ENCODE data around the gene RCL1.
A peak's percentile ranks its signal among the peaks of the same experiment; 100 is the strongest.

The RCL1 gene

GRCh38 chr9:4784403-4784802, 8.3 kb upstream of the RCL1 start:
- no peak for TF ChIP-seq CTCF (IDR thresholded peaks at IDR 0.05; ENCODE audit: low read length, missing control alignments)
- H3K4me3 ChIP-seq (replicated peaks; ENCODE audit: low read depth, low read length) = no peak overlapping the region
- DNase-seq (ENCODE audit: low read depth) = no peak

GRCh38 chr9:4786599-4786998, 6.1 kb upstream of the RCL1 start:
- no peak overlapping the region for H3K4me3 ChIP-seq (replicated peaks; ENCODE audit: low read depth, low read length)
- TF ChIP-seq CTCF (IDR thresholded peaks at IDR 0.05; ENCODE audit: low read length, missing control alignments) = no peak
- no peak for DNase-seq (ENCODE audit: low read depth)

GRCh38 chr9:4787876-4788275, 4.9 kb upstream of the RCL1 start:
- no peak overlapping the region for H3K4me3 ChIP-seq (replicated peaks; ENCODE audit: low read depth, low read length)
- no peak for DNase-seq (ENCODE audit: low read depth)
- TF ChIP-seq CTCF (IDR thresholded peaks at IDR 0.05; ENCODE audit: low read length, missing control alignments) = no peak

GRCh38 chr9:4788703-4789102, 4.0 kb upstream of the RCL1 start:
- no peak for DNase-seq (ENCODE audit: low read depth)
- no peak overlapping the region for H3K4me3 ChIP-seq (replicated peaks; ENCODE audit: low read depth, low read length)
- TF ChIP-seq CTCF (IDR thresholded peaks at IDR 0.05; ENCODE audit: low read length, missing control alignments) = no peak

- no peak for DNase-seq (ENCODE audit: low read depth)
- no peak for TF ChIP-seq CTCF (IDR thresholded peaks at IDR 0.05; ENCODE audit: low read length, missing control alignments)
- H3K4me3 ChIP-seq (replicated peaks; ENCODE audit: low read depth, low read length) = peak overlapping the region; percentile 66
Measured at GRCh38 chr9:4792054-4792571, 631 bp upstream of the RCL1 start.

GRCh38 chr9:4793459-4794395, 983 bp downstream of the RCL1 start:
- TF ChIP-seq CTCF (IDR thresholded peaks at IDR 0.05; ENCODE audit: low read length, missing control alignments) = no peak
- H3K4me3 ChIP-seq (replicated peaks; ENCODE audit: low read depth, low read length) = peak overlapping the region; percentile 87
- DNase-seq (ENCODE audit: low read depth) = no peak
